Astrocyte (in vitro differentiated cells and primary cell): ENCODE data around the gene ZC3H4.

Source experiments
- EZH2 ChIP-seq: IDR thresholded peaks from 2 replicates; pipeline ENCODE4 v1.6.1; 2012; ENCODE audit warnings: mild to moderate bottlenecking, low read length, inconsistent platforms; ENCODE audit not compliant: insufficient read depth
- TF ChIP-seq, protein P1 (sequence below): IDR thresholded peaks from 2 replicates; pipeline ENCODE4 v1.5.1; 2011; ENCODE audit warnings: low read depth, mild to moderate bottlenecking, inconsistent platforms, low read length, moderate library complexity; ENCODE audit not compliant: insufficient read depth

DNA sequence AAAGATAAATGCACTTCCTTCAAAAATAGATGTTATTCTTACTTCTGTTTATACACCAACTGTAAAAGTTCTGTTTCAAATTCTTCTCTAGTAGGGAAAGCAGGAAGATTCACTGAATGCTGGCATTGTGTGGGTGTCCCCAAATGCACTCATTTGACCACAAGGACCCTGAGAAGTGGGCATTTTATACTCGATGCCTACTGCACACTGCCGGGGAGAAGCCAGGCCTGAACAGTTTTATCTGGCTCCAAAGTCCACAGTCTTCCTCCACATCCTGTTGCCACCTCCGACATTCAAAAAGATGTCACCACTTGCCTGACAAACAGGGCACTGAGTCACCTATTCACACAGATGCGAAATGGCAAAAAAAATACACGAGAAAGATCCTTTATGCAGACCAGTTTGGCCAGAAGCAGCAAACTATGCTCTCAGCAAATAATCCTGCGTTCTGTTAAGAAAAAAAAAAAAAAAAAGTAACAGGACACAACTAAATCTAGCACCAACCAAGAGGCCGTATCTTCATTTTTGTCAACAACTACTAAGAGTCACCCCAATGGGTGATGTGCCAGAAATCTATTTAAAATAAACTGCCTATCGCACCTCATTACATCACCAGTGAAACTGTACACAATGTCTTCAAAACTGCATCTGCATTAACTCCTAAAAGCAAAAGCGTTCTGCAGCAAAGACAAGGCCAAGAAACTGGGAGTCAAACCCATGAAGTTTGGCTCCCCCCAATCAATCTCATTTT, 6.2 kb downstream of the ZC3H4 start:
- TF ChIP-seq, protein P1, sequence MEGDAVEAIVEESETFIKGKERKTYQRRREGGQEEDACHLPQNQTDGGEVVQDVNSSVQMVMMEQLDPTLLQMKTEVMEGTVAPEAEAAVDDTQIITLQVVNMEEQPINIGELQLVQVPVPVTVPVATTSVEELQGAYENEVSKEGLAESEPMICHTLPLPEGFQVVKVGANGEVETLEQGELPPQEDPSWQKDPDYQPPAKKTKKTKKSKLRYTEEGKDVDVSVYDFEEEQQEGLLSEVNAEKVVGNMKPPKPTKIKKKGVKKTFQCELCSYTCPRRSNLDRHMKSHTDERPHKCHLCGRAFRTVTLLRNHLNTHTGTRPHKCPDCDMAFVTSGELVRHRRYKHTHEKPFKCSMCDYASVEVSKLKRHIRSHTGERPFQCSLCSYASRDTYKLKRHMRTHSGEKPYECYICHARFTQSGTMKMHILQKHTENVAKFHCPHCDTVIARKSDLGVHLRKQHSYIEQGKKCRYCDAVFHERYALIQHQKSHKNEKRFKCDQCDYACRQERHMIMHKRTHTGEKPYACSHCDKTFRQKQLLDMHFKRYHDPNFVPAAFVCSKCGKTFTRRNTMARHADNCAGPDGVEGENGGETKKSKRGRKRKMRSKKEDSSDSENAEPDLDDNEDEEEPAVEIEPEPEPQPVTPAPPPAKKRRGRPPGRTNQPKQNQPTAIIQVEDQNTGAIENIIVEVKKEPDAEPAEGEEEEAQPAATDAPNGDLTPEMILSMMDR, result no peak
- TF ChIP-seq EZH2, result no peak
